ENCODE measurements around the gene FLNC.
A peak's percentile ranks its signal among the peaks of the same experiment; 100 is the strongest.

Gene FLNC

DNA sequence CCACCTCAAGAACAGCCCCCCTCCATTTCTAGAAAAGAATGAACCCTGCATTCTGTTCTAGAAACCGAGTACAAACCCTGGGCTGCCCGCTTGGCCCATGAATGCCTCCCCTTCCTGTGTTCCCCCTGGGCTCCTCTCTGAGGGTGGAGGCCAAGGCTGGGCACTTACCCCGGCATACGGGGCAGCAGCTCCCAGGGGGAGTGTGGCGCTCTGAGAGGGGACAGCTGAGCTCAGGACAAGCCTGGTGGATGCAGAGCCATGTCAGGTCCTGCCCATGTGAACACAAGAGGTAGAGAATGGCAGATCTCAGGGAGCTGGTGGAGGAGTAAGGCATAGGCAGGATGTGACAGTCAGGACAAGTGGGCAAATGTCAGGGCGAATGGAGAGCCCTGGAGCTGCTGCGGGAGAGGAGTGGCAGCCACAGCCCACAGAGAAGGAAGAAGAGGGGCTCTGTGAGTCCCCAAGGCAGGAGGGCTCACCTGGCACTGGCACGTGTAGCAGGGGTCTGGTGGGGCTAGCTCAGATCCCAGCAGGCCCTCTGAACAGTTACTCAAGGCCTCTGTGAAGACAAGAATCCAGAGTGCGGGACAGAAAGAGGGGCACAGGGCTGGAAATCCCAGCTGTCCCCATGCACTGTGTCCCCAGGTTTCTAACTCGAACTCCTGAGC lies 51.4 kb downstream of the FLNC start:
- no peak for DNase-seq

GRCh38 chr7:128882134-128882533 lies 51.9 kb downstream of the FLNC start:
- DNase-seq, result no peak

- DNase-seq, result peak; percentile 94
Measured at GRCh38 chr7:128883622-128884448, 53.6 kb downstream of the FLNC start.

DNA sequence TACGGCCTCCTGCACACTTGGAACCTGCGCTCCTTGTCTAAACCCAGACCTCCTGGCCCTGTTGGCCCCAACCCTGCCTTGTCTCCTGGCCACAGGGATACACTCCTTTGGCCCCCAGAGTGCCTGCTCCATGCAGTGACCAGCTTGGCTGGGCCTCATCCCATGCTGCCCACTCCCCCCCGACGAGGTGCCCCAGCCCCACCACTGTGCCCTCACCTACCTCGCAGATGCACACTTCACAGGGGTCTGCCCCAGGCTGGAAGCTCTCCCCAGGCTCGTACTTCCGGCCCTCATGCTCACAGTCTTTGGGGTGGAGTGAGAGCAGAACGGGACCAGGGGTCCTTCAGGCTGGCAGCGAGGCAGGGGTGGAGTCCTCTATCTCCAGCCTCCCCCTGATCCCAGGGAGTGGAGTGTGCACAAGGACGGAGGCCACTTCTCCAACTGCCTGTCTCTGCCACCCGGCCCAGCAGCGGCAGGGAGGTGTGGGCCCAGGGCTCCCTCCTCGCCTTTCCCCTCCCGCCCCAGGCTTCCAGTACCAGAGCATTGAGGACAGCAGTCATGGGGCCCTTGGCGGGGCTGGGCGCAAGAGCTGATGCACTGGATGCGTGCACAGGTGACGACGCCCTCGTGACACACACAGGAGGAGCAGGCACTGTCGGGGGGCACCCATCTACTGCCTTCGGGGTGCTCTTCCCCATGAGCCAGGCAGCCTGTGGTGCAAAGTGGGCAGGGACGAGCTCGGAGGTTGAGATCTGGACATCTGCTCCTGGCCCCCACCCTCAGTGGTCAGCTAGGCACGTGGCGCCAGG lies 54.6 kb downstream of the FLNC start:
- peak; percentile 12 for DNase-seq

GRCh38 chr7:128885370-128886187 lies 55.4 kb downstream of the FLNC start:
- DNase-seq, result no peak

DNA sequence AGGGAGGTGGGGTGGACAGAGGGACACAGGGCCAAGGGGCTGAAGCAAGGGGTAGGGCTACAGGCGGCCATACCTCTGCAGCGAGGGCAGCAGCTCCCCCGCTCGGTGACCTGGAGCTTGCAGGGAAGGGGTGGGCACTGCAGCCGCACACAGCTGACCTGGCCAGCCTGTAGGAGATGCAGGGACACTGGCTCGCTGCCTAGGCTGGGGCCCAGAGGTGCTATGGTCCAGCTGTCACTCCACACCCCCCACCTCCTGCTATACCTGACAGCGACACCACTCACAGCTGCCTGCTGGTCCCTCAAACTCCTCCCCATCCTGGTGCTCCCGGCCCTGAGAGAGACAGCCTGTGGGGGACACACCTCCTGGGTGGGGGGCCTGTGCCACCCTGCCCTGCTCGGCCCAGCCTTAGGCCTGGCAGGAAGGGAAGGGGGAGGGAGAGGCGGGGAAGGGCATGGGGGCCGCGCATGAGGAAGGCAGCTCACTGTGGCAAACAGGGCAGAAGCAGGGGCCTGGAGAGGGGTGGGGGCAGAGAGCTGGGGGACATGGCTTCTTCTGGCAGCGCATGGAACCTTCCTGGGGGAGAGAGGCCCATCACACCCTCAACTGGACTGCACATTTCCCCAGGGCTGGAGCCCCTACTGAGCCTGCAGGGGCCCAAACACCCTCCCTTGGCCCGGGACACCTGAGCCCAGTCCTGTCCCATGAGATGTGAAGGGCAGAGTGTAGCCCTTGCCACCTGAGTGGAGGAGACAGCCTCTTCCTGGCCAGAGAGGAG lies 56.4 kb downstream of the FLNC start:
- peak; percentile 18 for DNase-seq

DNA sequence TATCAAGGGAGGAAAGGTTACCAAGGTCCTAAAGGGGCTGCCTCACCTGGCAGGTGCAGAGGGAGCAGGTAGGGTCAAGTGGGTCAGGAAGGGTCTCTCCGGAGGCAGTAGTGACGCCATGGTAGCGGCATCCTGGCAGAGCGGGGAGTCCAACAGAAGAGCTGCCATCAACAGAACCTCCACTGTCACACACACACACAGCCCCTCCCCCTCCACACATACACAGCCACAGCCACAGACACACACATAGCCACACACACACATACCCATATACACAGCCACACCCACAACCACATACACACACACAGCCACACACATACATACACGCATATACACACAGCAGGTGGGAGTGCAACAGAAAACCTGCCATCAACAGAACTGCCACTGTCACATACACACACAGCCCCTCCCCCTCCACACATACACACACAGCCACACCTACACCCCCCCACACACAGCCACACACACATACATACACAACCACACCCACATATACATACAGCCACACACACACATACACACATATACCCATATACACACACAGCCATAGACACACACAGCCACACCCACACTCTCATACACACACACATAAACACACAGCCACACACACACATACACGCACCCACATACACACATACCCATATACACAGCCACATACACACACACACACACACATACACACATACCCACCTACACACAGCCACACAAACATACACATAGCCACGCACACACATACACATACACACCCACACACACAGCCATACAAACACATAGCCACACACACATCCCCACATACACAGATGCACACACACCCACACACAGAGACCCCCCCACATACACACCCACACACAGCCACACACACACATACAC lies 57.2 kb downstream of the FLNC start:
- no peak for DNase-seq

GRCh38 chr7:128888039-128888755 lies 58.0 kb downstream of the FLNC start:
- no peak for DNase-seq

DNA sequence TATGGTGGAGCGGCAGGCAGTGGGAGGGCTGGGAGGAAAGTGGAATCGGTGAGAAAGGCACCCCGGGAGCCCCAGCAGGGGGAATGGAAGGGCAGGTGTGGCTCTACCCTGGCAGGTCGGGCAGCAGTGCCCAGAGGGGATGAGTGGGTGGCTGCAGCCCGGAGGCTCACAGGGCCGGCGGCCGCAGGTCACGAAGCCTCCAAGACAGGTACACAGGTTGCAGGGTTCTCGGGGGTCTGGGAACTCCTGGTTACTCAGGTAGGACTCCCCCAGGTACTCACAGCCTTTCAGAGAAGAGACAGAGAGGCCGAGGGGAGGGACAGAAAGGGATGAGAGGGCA lies 58.5 kb downstream of the FLNC start:
- DNase-seq, result peak; percentile 8

DNA sequence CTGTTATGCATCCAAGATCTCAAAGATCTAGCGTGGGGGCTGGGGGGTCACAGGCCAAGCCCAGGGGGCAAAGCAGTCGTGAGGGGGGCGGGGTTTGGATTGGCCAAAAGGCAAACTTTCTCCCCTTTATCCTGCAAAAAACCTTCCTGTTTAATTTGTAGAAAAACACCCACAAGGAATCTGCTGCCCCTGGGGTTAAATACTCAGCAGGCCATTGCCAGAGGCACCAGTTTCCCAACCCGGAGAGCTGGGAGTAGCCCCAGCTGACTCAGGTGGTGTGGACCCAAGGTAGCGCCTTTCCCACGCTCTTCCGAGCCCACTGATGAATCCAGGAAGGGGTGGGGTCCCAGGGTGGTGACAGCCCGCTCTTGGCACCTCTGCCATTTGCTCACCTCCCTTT lies 58.9 kb downstream of the FLNC start:
- peak; percentile 29 for DNase-seq

GRCh38 chr7:128890306-128891109 lies 60.3 kb downstream of the FLNC start:
- DNase-seq, result peak; percentile 23

DNA sequence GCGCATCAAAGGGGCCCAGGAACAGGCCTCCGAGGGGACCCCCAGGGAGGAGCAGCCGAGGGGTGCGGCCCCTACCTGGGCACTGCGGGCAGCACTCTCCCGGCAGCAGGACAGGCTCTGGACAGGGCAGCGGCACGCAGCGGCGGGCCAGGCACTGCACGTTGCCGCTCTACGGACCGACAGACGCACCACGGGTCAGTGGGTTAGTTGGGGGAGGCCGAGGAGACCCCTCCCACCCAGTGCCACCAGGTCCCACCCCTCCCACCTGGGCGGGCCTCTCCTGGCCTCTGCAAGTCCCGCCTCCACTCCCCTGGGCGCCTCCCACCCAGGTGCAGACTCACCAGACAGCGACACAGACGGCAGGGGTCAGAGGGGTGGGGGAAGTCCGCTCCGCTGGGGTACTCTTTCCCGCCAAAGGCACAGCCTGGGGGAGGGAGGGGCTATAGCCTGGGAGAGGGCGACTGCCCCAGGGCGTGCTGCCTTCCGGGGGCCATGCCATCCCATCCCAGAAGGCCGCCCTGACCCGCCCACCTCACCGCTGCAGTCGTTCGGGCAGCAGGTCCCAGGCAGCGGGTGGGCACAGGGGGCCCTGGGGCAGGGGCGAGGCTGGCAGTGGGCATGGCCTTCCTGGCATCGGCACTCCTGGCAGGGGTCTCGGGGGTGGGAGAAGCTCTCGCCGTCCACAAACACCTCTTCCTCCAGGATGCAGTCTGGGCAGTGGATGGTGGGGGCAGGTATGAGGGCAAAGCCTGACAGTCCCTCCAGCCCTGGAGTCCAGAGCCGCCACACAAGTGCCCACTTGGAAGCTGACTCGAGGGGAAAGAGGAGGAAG lies 61.1 kb downstream of the FLNC start:
- DNase-seq, result peak; percentile 19

GRCh38 chr7:128891942-128892269 lies 61.7 kb downstream of the FLNC start:
- no peak for DNase-seq

GRCh38 chr7:128892521-128893250 lies 62.5 kb downstream of the FLNC start:
- DNase-seq, result peak; percentile 8

GRCh38 chr7:128893251-128894100 lies 63.3 kb downstream of the FLNC start:
- peak; percentile 7 for DNase-seq

DNA sequence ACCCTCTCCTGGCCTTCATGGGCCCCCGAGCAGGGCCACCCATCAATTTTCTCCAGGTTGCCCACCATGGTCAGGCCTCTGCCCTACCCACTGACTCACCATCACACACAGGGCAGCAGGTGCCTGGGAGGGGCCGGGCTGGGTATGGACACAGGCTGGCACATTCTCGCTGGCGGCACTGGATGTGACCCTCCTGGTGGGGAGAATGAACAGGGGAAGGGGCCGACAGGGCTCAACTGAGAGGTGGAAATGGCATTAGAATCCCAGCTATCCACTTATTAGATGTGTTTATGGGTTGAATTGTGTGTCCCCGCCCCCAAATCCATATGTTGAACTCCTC lies 63.9 kb downstream of the FLNC start:
- DNase-seq, result peak; percentile 2

DNA sequence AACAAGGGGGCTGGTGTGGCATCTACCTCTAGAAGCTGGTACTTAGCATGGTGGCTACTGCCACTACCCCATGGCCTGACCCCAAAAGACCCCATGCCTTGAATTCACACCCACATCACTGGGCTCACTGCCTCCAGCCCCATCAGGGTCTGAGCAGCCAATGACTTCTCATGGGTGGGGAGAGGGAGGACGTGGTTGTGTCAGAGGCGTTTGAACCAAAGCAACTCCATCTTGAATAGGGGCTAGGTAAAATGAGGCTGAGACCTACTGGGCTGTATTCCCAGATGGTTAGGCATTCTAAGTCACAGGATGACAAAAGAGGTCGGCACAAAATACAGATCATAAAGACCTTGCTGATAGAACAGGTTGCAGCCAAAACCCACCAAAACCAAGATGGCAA lies 65.1 kb downstream of the FLNC start:
- no peak for DNase-seq

Data from 8988T (cell line).